IPS DF 6.9 (cell line): ENCODE results near the gene CRYBB2.
"Not testable (repeated sequence)": the region's sequence is repeated elsewhere in the genome, so short reads cannot be mapped to it uniquely, and the experiment has no call there.

Source experiments
- DNase-seq: peaks from one replicate; pipeline ENCODE4 v3.0.0-alpha.2; 2013; ENCODE audit warnings: low read depth, low spot score
- H3K27ac ChIP-seq: one replicate; pipeline ENCODE4 v1.5.1; 2013; ENCODE audit warnings: low read length, control low read depth
- H3K27me3 ChIP-seq: 2 replicates; pipeline ENCODE4 v1.6.1; 2013; ENCODE audit warnings: mild to moderate bottlenecking, low read length; ENCODE audit not compliant: control insufficient read depth, insufficient read depth
- H3K36me3 ChIP-seq: 2 replicates; pipeline ENCODE4 v1.6.1; 2013; ENCODE audit warnings: low read length; ENCODE audit not compliant: control insufficient read depth, insufficient read depth
- H3K4me1 ChIP-seq: 2 replicates; pipeline ENCODE4 v1.6.1; 2013; ENCODE audit warnings: low read length; ENCODE audit not compliant: control insufficient read depth, insufficient read depth
- H3K4me3 ChIP-seq: 2 replicates; pipeline ENCODE4 v1.5.1; 2013; ENCODE audit warnings: mild to moderate bottlenecking, low read length
- H3K9me3 ChIP-seq: 2 replicates; pipeline ENCODE4 v1.6.1; 2013; ENCODE audit warnings: low read length, inconsistent platforms; ENCODE audit not compliant: control insufficient read depth, insufficient read depth
- WGBS: extraction: QIAGEN DNeasy Blood & Tissue Kit; methylation state at CpG from one replicate; pipeline ENCODE4 v1.1.7; 2013; ENCODE audit warnings: mixed read lengths, missing lambda C conversion rate; ENCODE audit not compliant: insufficient read length, insufficient coverage; 5-methylcytosine and 5-hydroxymethylcytosine counted together

The CRYBB2 gene

DNA sequence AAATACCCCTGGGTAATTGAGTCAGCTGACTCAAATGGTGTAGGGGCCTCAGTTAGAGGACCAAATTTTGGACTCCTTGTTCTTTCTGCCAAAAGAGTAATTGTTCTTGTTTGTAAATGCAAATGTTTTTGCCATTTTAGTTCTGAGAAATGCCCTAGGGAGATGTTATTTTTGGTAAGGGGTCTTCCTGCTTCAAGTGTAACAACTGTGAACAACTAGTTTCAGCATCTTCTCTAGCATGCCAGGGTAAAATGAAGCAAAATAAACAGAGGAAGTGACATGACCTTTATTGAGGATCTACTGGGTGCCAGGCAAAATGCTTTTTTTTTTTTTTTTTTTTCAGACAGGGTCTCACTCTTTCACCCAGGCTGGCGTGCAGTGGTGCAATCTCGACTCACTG, 60.7 kb downstream of the CRYBB2 start:
- not testable (repeated sequence) for H3K4me1 ChIP-seq, H3K9me3 ChIP-seq, H3K27ac ChIP-seq, DNase-seq, H3K36me3 ChIP-seq, H3K4me3 ChIP-seq
- H3K27me3 ChIP-seq = peaks cover 12% of the 10 kb centered on the region
- WGBS = no CpG with 5 or more reads among the region's 2 CpGs
